HepG2 (cell line): ENCODE results near the gene LITAF. TPM values are rescaled to one million over a fixed set of nuclear protein-coding genes. Genes with fewer than 3 reads are reported as not detected.

Experiments used
- ATF1 ChIP-seq: IDR thresholded peaks from 2 replicates; pipeline ENCODE4 v1.6.1; 2016; ENCODE audit warnings: mild to moderate bottlenecking, control low read depth
- CHCHD3 ChIP-seq: sonication (generic); formaldehyde crosslinking; IDR thresholded peaks from 2 replicates; pipeline ENCODE4 v1.8.0; 2022; ENCODE audit warnings: mild to moderate bottlenecking, missing genetic modification reagents, moderate library complexity
- ETV6 ChIP-seq: sonication (generic); formaldehyde crosslinking; conservative IDR thresholded peaks from 2 replicates; pipeline ENCODE4 v1.4.0; 2020; ENCODE audit warnings: missing genetic modification reagents
- GATA4 ChIP-seq: sonication (generic); IDR thresholded peaks from 2 replicates; pipeline ENCODE4 v1.6.1; 2016; ENCODE audit warnings: antibody characterized with exemption, low read depth, borderline replicate concordance
- MXI1 ChIP-seq: IDR thresholded peaks from 3 replicates; pipeline ENCODE4 v1.6.1; 2012; ENCODE audit warnings: low read depth, low read length, inconsistent platforms, borderline replicate concordance
- NCOR1 ChIP-seq: fragments of 200-600 bp; sonication (generic); IDR thresholded peaks from 2 replicates; pipeline ENCODE4 v1.7.0; 2017; ENCODE audit warnings: antibody characterized with exemption, low read length, borderline replicate concordance
- PHF5A ChIP-seq: IDR thresholded peaks from one replicate; pipeline ENCODE4 v1.6.1; 2018; ENCODE audit warnings: low read depth, missing genetic modification reagents; ENCODE audit not compliant: unreplicated experiment
- SIN3A ChIP-seq: IDR thresholded peaks from 2 replicates; pipeline ENCODE4 v1.6.1; 2011; ENCODE audit warnings: low read depth, mild to moderate bottlenecking, control low read depth, low read length, borderline replicate concordance
- SUZ12 ChIP-seq: fragments of 150-350 bp; IDR thresholded peaks from 2 replicates; pipeline ENCODE4 v1.6.1; 2014; ENCODE audit warnings: low read depth, low read length
- ZNF3 ChIP-seq: IDR thresholded peaks from 2 replicates; pipeline ENCODE4 v1.7.0; 2017; ENCODE audit warnings: inconsistent platforms
- ZNF552 ChIP-seq: sonication (generic); formaldehyde crosslinking; IDR thresholded peaks from 2 replicates; pipeline ENCODE4 v1.9.0; 2022; ENCODE audit warnings: missing genetic modification reagents, mild to moderate bottlenecking, borderline replicate concordance
- ZNF589 ChIP-seq: sonication (generic); formaldehyde crosslinking; conservative IDR thresholded peaks from 2 replicates; pipeline ENCODE4 v1.8.0; 2022; ENCODE audit warnings: mild to moderate bottlenecking, moderate library complexity, missing genetic modification reagents
- ZNF883 ChIP-seq: sonication (generic); formaldehyde crosslinking; IDR thresholded peaks from 2 replicates; pipeline ENCODE4 v1.5.1; 2020; ENCODE audit warnings: mild to moderate bottlenecking, missing genetic modification reagents; ENCODE audit errors: not compliant biosample characterization
- polyA plus RNA-seq, 8 experiments: library from polyadenylated mRNA; depleted of rRNA in 3 of 8; stranded (reverse) in 7 of 8; unstranded in 1 of 8; fragments of >200 nt; fragmentation: Illumina TruSeq in 4 of 8; extraction: Trizol in 4 of 8; gene quantifications; 2 replicates each; pipeline versions ENCODE4 v1.2.1 to v1.2.3, GENCODE V29; 2011 to 2016; ENCODE audit warnings: low read depth in 4 of 8, missing spikeins in 1 of 8, mixed read lengths in 1 of 8; ENCODE audit not compliant: insufficient read depth in 1 of 8
- total RNA-seq, 5 experiments: library from RNA; depleted of rRNA; stranded (reverse); fragments of >200 nt; fragmentation: Illumina TruSeq; extraction: Trizol; gene quantifications; 2 replicates each; pipeline ENCODE4 v1.2.3, GENCODE V29; 2016; ENCODE audit warnings: low read depth in 1 of 5
- TF ChIP-seq, protein P1 (sequence below): sonication (generic); formaldehyde crosslinking; IDR thresholded peaks from 2 replicates; pipeline ENCODE4; 2020; ENCODE audit warnings: missing genetic modification reagents, mild to moderate bottlenecking, borderline replicate concordance
- TF ChIP-seq, protein P2 (sequence below), 2 experiments: sonication (generic) in 1 of 2; formaldehyde crosslinking in 1 of 2; IDR thresholded peaks; 2 replicates each; pipeline versions ENCODE4 v1.4.0 to v1.6.1; 2018 to 2020; ENCODE audit warnings: missing genetic modification reagents in 2 of 2, borderline replicate concordance in 1 of 2, low read depth in 1 of 2, mild to moderate bottlenecking in 1 of 2, missing biosample characterization in 1 of 2
- TF ChIP-seq, protein P3 (sequence below): sonication (generic); formaldehyde crosslinking; conservative IDR thresholded peaks from 2 replicates; pipeline ENCODE4 v1.4.0; 2020; ENCODE audit warnings: mild to moderate bottlenecking, missing genetic modification reagents, moderate library complexity
- TF ChIP-seq, protein P4 (sequence below): sonication (generic); formaldehyde crosslinking; IDR thresholded peaks from 2 replicates; pipeline ENCODE4 v1.4.0; 2020; ENCODE audit warnings: missing genetic modification reagents, borderline replicate concordance
- TF ChIP-seq, protein P5 (sequence below): sonication (generic); formaldehyde crosslinking; conservative IDR thresholded peaks from 2 replicates; pipeline ENCODE4 v1.4.0; 2020; ENCODE audit warnings: missing genetic modification reagents

Gene LITAF
- total and polyA plus RNA-seq, 2 of the 13 experiments (the other 11 are each of a cell fraction or from before 2014, with no cell fraction given) = 80.1 to 141 TPM

DNA sequence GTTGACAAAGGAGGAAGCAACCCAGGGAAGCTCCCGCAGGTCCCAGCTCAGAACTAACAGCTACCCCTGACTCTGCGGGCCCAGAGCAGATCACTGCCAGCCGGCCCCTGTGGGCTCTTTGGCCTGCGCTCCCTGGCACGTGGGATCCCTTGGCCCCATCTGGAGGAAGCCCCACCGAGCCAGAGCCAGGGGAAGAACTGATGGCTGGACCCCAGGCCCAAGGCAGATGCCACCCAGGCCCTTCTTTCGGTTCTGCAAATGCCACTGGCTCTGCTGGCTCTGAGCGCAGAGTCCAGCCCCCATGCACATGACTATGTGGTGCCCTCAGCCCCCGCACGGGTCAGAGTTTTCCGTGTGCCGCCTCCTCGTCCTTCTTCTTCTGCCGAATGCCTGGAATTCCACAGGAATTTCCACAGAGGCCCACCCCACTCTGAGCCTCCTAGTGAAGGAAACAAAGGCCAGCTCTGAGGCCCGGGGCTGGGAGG, 45.8 kb upstream of the LITAF start (continued):
- TF ChIP-seq, protein P1, sequence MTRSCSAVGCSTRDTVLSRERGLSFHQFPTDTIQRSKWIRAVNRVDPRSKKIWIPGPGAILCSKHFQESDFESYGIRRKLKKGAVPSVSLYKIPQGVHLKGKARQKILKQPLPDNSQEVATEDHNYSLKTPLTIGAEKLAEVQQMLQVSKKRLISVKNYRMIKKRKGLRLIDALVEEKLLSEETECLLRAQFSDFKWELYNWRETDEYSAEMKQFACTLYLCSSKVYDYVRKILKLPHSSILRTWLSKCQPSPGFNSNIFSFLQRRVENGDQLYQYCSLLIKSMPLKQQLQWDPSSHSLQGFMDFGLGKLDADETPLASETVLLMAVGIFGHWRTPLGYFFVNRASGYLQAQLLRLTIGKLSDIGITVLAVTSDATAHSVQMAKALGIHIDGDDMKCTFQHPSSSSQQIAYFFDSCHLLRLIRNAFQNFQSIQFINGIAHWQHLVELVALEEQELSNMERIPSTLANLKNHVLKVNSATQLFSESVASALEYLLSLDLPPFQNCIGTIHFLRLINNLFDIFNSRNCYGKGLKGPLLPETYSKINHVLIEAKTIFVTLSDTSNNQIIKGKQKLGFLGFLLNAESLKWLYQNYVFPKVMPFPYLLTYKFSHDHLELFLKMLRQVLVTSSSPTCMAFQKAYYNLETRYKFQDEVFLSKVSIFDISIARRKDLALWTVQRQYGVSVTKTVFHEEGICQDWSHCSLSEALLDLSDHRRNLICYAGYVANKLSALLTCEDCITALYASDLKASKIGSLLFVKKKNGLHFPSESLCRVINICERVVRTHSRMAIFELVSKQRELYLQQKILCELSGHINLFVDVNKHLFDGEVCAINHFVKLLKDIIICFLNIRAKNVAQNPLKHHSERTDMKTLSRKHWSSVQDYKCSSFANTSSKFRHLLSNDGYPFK = no peak; the same call in 1 of the 2 replicates
- TF ChIP-seq, protein P2, sequence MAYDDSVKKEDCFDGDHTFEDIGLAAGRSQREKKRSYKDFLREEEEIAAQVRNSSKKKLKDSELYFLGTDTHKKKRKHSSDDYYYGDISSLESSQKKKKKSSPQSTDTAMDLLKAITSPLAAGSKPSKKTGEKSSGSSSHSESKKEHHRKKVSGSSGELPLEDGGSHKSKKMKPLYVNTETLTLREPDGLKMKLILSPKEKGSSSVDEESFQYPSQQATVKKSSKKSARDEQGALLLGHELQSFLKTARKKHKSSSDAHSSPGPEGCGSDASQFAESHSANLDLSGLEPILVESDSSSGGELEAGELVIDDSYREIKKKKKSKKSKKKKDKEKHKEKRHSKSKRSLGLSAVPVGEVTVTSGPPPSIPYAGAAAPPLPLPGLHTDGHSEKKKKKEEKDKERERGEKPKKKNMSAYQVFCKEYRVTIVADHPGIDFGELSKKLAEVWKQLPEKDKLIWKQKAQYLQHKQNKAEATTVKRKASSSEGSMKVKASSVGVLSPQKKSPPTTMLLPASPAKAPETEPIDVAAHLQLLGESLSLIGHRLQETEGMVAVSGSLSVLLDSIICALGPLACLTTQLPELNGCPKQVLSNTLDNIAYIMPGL (CRISPR knock-in tag; IDR thresholded peaks at IDR 0.05; ENCODE audit: borderline replicate concordance in 1 of 2, low read depth in 1 of 2) = 0 out of 4 replicates have a peak, but pooled peaks of 1 of the 2 experiments have one; percentile 27
- TF ChIP-seq, protein P3, sequence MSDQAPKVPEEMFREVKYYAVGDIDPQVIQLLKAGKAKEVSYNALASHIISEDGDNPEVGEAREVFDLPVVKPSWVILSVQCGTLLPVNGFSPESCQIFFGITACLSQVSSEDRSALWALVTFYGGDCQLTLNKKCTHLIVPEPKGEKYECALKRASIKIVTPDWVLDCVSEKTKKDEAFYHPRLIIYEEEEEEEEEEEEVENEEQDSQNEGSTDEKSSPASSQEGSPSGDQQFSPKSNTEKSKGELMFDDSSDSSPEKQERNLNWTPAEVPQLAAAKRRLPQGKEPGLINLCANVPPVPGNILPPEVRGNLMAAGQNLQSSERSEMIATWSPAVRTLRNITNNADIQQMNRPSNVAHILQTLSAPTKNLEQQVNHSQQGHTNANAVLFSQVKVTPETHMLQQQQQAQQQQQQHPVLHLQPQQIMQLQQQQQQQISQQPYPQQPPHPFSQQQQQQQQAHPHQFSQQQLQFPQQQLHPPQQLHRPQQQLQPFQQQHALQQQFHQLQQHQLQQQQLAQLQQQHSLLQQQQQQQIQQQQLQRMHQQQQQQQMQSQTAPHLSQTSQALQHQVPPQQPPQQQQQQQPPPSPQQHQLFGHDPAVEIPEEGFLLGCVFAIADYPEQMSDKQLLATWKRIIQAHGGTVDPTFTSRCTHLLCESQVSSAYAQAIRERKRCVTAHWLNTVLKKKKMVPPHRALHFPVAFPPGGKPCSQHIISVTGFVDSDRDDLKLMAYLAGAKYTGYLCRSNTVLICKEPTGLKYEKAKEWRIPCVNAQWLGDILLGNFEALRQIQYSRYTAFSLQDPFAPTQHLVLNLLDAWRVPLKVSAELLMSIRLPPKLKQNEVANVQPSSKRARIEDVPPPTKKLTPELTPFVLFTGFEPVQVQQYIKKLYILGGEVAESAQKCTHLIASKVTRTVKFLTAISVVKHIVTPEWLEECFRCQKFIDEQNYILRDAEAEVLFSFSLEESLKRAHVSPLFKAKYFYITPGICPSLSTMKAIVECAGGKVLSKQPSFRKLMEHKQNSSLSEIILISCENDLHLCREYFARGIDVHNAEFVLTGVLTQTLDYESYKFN (CRISPR knock-in tag) = no peak
- TF ChIP-seq ZNF883 (CRISPR knock-in tag) = peak; percentile 55
- TF ChIP-seq ZNF589 = no peak
- TF ChIP-seq ZNF3 = no peak
- TF ChIP-seq ETV6 (CRISPR knock-in tag) = no peak
- TF ChIP-seq MXI1 = no peak
- TF ChIP-seq CHCHD3 (CRISPR knock-in tag) = no peak
- TF ChIP-seq, protein P4, sequence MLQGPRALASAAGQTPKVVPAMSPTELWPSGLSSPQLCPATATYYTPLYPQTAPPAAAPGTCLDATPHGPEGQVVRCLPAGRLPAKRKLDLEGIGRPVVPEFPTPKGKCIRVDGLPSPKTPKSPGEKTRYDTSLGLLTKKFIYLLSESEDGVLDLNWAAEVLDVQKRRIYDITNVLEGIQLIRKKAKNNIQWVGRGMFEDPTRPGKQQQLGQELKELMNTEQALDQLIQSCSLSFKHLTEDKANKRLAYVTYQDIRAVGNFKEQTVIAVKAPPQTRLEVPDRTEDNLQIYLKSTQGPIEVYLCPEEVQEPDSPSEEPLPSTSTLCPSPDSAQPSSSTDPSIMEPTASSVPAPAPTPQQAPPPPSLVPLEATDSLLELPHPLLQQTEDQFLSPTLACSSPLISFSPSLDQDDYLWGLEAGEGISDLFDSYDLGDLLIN = no peak
- TF ChIP-seq PHF5A (CRISPR knock-in tag) = no peak
- no peak for TF ChIP-seq ATF1 (CRISPR knock-in tag)
- no peak for TF ChIP-seq NCOR1
- TF ChIP-seq ZNF552 (CRISPR knock-in tag) = no peak
- no peak for TF ChIP-seq SUZ12
- TF ChIP-seq, protein P5, sequence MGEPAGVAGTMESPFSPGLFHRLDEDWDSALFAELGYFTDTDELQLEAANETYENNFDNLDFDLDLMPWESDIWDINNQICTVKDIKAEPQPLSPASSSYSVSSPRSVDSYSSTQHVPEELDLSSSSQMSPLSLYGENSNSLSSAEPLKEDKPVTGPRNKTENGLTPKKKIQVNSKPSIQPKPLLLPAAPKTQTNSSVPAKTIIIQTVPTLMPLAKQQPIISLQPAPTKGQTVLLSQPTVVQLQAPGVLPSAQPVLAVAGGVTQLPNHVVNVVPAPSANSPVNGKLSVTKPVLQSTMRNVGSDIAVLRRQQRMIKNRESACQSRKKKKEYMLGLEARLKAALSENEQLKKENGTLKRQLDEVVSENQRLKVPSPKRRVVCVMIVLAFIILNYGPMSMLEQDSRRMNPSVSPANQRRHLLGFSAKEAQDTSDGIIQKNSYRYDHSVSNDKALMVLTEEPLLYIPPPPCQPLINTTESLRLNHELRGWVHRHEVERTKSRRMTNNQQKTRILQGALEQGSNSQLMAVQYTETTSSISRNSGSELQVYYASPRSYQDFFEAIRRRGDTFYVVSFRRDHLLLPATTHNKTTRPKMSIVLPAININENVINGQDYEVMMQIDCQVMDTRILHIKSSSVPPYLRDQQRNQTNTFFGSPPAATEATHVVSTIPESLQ (CRISPR knock-in tag) = no peak
- no peak for TF ChIP-seq GATA4
- peak; percentile 36; the same call in 1 of the 2 replicates for TF ChIP-seq SIN3A
